Ramos (cell line): Measurements from ENCODE around the gene DNAJB13.

ENCODE experiments used
- in situ Hi-C: fragments of 300-500 bp; cut with MboI; formaldehyde crosslinking; loops from one replicate; pipeline ENCODE4 v1.14.3; 2022; ENCODE audit warnings: low sequenced_read_pairs; ENCODE audit not compliant: unreplicated experiment

DNAJB13 gene

DNA sequence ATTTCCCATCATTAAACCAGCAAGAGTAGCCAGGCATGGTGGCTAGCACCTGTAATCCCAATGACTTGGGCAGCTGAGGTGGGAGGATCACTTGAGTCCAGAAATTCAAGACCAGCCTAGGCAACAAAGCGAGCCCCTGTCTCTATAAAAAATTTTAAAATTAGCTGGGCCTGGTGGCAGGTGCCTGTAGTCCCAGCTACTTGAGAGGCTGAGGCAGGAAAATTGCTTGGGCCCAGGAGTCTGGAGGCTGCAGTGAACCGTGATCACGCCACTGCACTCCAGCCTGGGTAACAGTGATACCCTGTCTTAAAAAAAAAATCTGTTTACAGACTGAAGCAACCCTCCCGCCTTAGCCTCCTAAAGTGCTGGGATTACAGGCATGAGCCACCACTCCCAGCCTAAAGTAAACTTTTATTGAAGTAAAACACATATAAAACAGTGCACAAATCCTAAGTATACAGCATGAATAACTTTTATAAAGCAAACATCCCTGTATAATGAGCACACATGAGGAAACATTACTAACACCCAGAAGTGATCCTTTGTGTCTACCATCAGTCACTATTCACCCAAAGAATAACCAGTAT is 45.4 kb downstream of the DNAJB13 start:
- in situ Hi-C loops, result no loop called here

GRCh38 chr11:73997120-73997770 is 46.4 kb downstream of the DNAJB13 start:
- in situ Hi-C loops, result no loop called here

DNA sequence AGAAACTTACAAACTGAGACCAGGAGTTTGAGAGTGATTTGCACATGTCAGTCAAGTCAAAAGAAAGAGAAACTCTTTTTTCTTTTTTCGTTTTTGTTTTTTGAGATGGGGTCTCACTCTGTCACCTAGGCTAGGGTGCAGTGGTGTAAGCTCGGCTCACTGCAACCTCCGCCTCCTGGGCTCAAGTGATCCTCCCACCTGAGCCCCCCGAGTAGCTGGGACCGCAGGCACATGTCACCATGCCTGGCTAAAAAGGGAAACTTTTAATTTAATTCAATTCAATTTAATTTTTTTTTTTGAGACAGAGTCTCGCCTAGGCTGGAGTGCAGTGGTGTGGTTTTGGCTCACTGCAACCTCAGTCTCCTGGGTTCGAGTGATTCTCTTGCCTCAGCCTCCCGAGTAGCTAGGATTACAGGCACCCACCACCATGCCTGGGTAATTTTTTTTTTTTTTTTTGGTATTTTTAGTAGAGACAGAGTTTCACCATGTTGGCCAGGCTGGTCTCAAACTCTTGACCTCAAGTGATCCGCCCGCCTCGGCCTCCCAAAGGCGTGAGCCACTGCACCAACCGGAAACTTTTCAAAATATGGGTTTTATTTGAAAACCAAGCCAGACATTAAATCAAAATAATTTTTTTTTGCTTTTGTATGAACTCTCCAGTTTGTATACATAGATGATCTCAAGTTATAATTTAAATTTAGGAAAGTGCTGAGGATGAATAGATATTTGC is 48.2 kb downstream of the DNAJB13 start:
- in situ Hi-C loops, result no loop called here

DNA sequence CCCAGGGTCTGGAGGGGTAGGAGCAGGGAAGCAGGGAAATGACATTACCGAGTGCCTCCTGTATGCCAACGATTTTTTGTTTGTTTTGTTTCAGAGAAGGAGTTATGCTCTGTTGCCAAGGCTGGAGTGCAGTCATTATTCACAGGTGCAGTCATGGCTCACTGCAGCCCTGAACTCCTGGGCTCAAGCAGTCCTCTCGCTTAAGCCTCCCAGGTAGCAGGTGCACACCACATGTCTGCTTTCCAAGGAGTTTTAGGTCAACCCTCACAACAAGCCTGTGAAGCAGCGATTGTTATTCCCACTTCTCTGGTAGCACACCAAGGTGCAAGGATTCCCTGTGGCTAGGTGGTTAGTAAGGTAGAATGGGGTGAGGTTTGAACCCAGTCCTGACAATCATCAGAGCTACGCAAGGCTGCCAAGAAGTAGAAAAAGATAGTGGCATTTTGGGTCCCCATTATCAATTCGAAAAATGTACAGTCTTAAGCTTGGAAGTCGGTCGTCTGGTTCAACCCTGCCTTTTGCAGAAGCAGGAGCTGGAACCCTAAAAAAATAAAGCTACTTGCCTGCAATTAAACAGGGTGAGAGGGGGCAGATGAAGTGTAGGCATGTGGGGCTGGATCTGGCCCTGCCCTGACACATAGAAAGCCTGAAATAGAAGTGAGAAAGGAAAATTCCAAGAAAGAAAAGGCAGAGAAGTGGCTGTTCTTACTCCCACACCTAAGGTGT is 48.9 kb downstream of the DNAJB13 start:
- in situ Hi-C loops, result no loop called here

GRCh38 chr11:74000307-74001133 is 49.7 kb downstream of the DNAJB13 start:
- in situ Hi-C loops, result no loop called here

- in situ Hi-C loops, result no loop called here
Observed at GRCh38 chr11:74001822-74002286, 51.0 kb downstream of the DNAJB13 start.

DNA sequence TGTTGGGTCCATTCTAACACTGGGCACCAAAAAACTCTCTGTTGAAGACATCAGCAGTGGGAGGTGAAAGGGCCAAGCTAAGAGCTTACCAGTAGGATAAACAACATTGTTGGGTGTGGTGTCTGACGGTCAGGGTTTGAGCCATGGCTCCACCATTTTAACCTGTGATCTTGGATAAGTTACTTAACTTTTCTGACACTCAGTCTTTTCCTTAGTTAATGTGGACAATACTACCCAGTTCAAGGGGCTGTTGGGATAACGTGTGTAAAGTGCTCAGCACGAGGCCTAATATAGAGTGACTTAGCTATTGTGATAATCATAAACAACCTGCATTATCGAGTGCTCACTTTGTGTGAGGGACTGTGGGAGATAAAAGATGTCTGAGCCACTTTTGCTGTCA is 52.0 kb downstream of the DNAJB13 start:
- in situ Hi-C loops, result no loop called here

GRCh38 chr11:74004046-74004695 is 53.3 kb downstream of the DNAJB13 start:
- in situ Hi-C loops, result no loop called here

- in situ Hi-C loops, result no loop called here
Observed at GRCh38 chr11:74004759-74005615, 54.2 kb downstream of the DNAJB13 start.

- in situ Hi-C loops, result no loop called here
Observed at GRCh38 chr11:74005721-74006517, 55.1 kb downstream of the DNAJB13 start.

DNA sequence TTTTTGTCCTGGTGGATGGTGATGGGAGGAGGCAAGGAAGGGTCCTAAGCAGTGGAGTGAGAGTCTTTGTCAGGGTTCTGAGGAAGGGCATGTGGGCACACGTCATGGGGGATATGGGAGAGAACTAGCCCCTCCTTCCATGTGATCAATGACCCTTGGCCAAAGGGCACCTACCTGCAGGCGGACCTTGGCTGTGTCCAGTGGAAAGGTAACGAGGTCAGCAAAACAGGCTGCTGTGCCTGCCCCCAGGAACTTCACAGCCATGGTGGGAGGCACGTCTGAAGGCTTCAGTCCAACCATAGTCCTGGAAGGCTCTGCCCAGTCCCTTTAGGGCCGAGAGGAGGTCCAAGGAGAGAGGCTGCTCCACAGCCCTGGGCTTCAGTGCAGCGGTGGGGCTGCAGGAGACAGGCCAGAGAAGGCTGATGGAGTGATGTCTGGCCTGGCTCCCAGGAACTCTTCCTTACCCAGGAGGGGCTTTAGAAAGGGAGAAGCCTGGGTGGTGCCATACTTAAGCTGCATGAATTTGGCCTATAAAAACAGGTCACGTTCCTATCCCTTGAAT is 56.0 kb downstream of the DNAJB13 start:
- in situ Hi-C loops, result no loop called here

- in situ Hi-C loops, result no loop called here
Observed at GRCh38 chr11:74007691-74008372, 57.0 kb downstream of the DNAJB13 start.

DNA sequence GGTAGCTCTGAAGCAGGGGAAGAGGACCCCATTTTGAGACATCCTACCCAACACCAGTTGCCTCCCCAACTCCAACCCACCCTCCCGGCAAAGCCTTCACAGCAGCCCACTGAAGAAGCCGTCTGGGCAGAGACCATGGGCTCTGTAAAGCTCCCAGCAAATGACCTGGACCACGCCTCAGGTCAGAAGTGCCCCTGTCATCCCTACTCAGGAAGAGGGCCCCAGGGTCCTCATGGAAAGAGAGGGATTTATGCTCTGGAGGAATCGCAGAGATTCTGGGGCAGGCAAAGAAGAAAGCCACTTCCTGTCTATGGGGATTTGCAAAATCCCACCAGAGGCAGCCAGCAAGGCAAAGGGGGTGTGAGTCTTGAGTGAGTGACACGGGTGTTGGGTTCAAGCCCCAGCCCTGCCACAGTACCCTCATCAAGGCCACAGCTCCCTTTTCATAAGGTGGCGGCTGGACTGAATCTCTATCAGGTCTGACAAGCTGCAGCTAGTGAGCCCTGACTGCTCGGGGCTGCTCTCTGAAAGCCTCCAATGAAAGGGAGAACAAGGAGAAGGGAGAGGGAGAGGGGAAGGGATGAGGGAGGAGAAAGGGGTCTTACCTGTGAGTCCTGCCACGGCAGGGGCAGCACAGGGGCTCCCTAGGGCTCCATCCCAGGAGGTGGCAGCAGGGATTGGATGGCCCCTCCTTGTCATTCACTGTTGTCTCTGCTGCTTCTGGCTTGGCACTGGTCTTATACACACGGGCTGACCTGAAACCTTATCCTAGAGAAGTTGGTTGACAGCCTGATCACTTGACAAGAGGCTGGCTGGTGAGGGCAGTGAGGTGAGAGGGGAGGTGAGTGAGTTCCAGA is 57.8 kb downstream of the DNAJB13 start, which contains the start of gene UCP3:
Gene UCP3, minus strand, starts transcription at position 713 of the 857 bp plus-strand sequence. CDS start 2,043 bp downstream, outside the sequence.
- in situ Hi-C loops, result no loop called here

DNA sequence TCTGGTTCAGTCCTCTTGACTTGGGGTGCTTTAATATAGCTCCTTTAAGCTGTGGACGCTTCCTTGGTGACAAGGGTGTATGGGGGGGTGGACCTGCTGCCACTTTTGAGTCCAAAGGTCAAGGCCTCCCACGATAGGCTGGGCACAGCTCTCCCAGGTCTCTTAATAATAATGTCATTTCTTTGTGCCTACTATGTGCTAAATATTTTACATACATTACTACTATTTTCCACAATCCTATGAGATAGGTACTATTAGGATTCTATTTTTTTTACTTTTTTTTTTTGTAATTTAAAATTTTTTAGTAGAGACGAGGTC is 58.4 kb downstream of the DNAJB13 start:
- in situ Hi-C loops, result no loop called here

DNA sequence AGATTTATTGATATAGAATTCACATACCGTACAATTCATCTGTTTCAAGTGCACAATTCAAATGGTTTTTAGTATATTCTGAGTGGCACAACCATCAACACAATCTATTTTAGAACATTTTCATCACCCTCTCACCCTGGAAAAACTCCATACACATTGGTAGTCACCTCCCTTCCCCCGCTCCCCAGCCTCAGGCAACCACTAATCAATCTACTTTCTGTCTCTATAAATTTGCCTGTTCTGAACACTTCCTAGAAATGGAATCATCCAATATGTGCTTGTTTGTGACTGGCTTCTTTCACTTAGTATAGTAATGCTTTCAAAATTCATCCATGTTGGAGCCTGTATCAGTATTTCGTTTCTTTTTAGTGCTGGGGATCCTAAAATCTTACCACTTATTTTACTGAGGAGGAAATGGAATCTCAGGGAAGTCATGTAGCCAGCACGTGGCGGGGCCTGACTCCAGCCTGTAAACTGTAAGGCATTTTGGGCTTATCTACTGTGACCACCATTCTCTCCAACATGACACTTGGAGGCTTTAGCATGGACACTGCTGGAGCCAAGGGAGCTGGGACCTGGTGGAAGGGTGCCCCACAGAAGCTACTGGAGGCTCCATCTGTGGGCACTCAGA is 59.0 kb downstream of the DNAJB13 start:
- in situ Hi-C loops, result no loop called here
